Activated T-cell treated with anti-CD3 and anti-CD28 coated beads for 4 hours (primary cell): ENCODE data around the gene TAP1.
"Not testable (repeated sequence)": the region's sequence is repeated elsewhere in the genome, so short reads cannot be mapped to it uniquely, and the experiment has no call there.

Experiments used
- DNase-seq: peaks from one replicate; pipeline ENCODE4 v3.0.0-alpha.2; 2020

The TAP1 gene

GRCh38 chr6:32853541-32854375, at the start of gene TAP1, which contains the start of gene PSMB9:
Gene TAP1, minus strand, starts transcription at chr6:32853704. Its CDS starts 68 bp downstream, at chr6:32853636.
Gene PSMB9, plus strand, starts transcription at chr6:32854192. Its CDS starts 38 bp downstream, at chr6:32854230.
- peak; percentile 98 for DNase-seq

GRCh38 chr6:32895006-32895345, 41.5 kb upstream of the TAP1 start:
- no peak for DNase-seq

- DNase-seq: peak; percentile 95
Measured at GRCh38 chr6:32894085-32895005, 40.8 kb upstream of the TAP1 start.

DNA sequence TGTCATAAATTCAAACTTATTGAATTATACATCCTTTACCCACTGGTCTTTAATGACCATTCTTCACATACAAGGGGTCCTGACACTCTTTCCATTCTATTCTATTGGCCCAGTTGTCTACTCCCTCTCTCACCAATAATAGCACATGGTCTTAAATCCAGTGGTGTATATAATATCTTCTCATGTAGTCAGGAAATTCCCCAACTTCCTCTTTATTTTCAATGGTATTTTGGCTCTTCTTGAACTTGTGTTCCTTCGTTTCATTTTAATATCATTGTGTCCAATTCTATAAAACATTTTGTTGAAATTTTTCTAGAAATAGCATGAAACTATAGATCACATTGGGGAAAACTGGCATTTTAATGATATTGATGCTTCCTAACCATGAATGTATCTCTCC, 37.3 kb upstream of the TAP1 start:
- no peak for DNase-seq

GRCh38 chr6:32889533-32889932, 36.0 kb upstream of the TAP1 start:
- DNase-seq: no peak

DNA sequence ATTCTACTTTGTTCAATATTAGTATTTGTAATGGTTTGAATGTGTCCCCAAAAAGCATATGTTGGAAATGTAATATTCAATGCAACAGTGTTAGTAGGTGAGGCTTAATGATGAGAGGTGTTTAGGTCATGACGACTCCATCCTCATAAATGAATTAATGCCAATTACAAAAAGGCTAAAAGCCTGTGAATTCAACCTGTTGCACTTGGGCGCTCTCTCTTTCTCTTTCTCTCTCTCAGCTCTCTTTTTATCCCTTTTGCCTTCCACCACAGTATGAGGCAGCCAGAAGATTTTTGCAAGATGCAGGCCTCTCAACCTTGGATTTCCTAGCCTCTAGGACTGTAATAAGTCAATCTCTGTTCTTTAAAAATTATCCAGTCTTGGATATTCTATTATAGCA, 35.1 kb upstream of the TAP1 start:
- DNase-seq: no peak

DNA sequence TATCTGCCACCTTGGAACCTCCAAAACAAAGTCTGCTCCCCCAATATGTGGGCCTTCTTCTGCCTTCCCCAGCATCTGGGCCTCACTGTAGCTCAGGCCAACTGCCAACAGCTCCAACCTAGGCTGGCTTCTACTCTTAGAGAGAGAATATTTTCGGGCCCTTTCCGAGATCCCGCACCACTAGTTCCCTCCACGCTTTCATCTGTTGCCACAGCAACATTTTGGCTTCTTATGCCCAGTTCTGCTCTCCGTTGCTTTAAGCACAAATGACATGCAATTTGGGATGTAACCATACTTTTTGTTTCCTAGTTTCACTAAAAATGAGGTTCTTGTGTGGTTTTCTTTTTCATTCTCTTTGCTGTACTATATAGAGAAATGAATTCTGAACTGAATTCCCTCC, 34.1 kb upstream of the TAP1 start:
- no peak for DNase-seq

GRCh38 chr6:32886681-32887383, 33.3 kb upstream of the TAP1 start:
- no peak for DNase-seq

DNA sequence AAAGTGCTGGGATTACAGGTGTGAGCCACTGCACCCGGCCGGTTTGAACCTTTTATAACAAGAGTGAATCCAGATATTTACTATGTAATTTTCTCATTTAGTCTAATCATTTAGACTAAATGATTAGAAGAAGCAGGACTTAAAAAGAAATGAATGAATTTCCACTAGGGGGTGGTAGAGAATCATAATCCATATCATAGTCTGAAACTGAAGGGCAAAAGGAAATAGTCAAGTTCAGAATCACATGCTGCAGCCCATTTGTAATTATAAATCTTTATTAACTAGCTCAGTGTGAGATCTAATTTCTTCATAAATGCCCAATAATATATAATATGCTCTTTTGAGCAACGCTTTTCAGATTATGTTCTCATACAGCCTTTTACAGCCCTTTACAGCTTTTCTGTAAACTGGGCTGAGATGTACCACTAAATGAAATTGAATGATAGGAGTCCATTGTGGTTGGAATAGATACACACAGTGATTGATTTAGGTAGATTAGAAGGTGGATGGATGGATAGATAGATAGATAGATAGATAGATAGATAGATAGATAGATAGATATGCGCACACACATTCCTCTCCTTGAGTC, 32.3 kb upstream of the TAP1 start:
- no peak for DNase-seq

GRCh38 chr6:32883789-32884188, 30.3 kb upstream of the TAP1 start:
- DNase-seq: no peak

DNA sequence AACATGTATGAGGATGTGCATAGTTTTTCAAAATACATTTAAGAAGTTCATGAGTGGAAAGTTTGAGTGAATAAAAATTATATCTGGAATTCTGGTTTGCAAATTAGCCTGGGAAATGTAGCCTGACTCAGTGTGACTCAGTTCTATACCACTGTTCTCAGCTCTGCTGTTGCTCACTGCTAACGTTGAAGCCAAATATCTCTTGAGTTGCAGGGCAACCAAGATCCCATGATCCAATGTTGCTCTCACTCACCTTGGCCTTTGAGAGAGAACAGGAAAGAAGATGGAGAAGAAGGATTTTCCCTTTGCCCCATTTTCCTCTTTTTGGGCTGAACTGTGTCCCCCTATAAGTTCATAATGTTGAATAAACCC, 29.4 kb upstream of the TAP1 start:
- DNase-seq: no peak

GRCh38 chr6:32880962-32881361, 27.5 kb upstream of the TAP1 start:
- DNase-seq: not testable (repeated sequence)

DNA sequence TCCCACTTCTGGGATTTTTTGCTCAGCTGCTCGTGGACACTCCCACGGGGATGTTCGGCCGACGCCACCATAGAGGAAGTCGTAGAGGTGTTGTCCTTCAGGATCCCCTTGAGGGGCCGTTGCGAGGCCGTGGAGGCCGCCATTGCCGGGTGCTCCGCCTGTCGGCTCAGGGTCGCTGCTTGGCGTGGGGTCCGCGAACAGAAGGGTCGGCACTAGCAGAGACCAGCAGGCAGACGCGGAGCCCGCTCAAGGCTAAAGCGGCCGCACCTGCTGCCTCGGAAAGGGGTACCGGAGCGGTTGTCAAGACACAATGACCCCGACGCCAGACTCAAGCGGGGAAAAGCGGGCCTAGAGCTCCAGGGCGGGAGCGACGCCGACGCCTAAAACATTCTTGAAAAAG, 26.2 kb upstream of the TAP1 start:
- DNase-seq: no peak

DNA sequence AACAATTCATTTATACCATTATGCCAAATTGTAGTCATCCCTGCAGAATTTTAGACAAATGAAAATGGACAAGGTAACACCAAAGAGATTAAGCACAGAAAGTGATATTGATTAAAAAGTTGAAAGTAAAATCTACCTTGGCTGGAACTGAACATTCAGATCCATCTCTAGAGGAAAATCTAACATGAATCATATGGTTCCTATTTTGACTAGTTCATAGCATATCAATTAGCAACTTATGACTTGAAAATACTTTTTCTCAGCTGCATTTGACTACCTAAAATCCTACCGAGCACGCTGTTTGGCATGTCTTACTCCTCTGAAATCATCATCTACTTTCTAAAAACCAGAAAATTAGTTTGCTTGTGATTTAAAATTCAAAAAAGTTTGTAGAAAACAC, 23.1 kb upstream of the TAP1 start:
- DNase-seq: no peak

GRCh38 chr6:32873947-32874346, 20.4 kb upstream of the TAP1 start:
- DNase-seq: not testable (repeated sequence)

DNA sequence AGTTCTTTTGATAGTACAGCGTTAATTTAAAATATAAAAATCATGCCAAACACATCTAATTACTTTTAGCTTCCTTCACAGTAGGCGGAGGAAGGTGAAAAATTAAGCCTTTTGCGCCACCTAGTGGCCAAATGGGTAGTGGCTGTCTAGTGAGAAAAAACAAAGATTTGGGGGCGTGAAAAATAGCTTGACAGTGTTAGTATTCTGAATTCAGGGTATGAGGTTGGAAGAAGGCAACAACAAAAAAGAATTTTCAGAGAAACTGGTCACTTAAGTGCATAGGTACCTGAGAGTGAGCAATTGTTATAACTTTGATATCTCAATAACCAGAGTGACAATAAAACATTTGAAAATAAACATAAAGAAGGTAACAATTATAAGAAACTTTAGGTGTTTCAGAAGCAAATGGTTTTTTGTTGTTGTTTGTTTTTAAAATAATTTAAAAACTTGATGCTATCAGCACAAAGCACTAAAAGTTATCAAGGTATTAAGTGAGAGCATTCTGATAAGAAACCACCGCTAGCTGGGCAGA, 14.8 kb upstream of the TAP1 start:
- peak; percentile 89 for DNase-seq

DNA sequence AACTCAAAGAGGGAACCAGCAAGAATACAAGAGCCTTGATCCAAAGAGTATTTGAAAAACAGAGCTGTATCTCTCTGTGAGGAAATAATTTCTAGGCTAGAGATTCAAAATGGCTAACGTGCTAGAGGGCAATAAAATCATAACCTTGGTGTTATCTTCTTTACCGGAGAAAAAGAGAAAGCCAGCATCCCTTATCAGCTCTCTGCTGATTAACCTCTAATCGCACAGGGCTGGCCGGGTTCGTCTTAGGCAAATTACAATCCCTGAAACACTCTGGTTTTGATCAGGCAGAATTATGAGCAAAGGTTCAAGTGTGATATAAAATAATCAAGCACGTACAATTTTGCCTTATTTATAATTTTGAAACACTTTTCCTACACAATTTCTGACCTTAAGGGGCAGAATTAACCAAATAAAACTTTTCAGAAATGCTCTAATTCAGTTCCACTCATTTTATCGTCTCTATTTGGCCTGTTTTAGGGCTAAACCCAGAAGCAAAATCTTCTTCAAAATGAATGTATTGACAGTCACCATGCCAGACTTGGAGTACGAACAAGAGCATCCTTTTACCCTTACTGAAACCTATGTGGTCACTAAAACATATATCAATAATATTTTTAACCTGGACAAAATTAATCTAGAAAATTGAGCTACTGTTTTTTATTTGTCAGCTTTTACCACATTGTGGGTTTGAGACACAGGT, 14.2 kb upstream of the TAP1 start:
- no peak for DNase-seq

DNA sequence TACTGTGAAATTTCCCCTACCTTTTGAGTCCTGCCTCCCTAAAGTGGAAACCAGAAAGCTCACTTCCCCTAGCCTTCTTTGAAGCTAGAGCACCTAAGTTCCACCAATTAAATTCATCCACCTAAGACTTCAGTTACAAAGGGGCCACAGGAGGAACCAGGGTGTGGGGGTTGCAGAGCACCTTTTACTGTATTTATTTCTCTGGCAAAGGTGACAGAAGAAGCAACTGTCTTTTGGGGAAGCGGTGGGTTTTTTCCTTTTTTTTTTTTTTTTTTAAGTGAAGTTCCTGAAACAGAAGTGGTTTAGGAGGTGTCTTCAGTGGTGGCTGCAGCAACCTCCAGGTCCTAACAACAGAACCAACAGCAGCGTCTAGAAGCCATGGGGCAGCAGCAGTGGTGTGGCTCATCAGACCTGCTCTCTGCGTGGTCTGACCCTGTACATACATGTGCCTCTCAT, 13.5 kb upstream of the TAP1 start:
- DNase-seq: no peak

DNA sequence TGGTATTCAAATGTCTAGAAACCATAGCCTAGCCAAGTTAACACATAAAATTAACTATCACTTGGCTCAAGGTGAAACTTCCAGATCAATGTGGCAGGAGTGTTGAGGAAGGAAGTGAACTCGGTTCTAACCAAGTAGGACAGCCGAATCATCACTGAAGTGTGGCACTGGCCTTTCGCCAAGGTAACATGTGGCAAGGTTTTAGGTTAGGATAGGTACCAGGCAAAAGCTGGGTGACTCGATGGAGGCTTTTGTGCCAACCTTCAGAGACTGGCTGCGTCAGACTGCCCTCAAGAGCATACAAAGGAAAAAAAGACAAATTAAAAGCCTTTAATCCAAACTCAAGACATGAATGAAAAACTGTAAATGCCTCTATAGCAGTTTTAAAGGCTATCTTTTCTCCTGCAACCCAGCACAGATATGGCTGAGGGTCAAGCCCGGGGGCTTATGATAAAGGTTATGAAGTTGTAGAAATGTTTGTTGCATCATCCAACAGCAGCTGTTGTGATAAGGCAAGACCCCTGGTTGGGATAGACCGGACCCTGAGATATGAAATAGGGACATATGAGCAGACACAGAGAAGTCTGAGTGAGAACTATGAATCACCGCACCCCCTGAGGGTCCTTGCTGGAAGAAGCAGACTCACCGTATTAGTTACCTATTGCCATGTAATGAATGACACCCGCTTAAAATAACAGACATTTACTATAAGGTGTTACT, 12.4 kb upstream of the TAP1 start:
- DNase-seq: no peak

- no peak for DNase-seq
Measured at GRCh38 chr6:32862725-32863124, 9.2 kb upstream of the TAP1 start.

DNA sequence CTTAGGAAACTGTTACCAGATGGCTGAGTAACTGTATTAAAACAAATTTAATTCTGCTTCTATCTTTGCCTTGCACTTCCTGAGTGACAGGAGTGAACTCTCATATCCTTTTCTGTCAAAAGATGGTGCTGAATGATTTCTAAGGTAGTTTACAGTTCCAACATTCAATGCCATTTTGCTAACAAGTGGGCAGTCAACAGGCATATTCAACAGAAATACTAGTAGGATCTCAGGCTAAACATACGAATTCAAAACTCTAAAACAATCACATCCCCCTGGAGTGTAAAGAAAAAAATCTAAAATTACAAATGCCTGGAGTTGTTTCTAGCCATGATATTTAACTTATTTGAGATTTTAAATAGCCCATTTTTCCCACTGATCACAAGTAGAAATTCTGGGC, 7.2 kb upstream of the TAP1 start:
- no peak for DNase-seq
